ENCODE measurements around the gene RBM47.

DNA sequence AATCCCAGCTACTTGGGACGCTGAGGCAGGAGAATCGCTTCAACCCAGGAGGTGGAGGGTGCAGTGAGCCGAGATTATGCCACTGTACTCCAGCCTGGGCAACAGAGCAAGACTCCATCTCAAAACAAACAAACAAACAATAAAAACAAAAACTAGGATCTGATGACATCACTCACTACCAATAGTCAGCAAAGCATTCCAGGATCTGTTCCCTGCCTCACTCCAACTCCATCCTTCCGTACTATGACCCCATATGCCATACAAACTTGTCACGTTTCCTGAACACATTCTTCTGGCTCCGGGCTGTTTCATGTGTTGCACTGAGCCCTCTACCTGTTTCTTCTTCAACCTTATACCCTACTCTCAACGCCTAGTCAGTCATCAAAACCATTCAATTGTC is 47.3 kb downstream of the RBM47 start:
- TF ChIP-seq TAF1 (IDR thresholded peaks at IDR 0.05; ENCODE audit: borderline replicate concordance, low read depth, low read length), result no peak
- no peak for TF ChIP-seq POLR2A (IDR thresholded peaks at IDR 0.05; ENCODE audit: low read depth, low read length)
- no peak for TF ChIP-seq POLR2AphosphoS5 (IDR thresholded peaks at IDR 0.05; ENCODE audit: low read depth, low read length)
